IPS-18a (cell line): Measurements from ENCODE around the gene ARHGEF11.
A peak's percentile ranks its signal among the peaks of the same experiment; 100 is the strongest.

ENCODE experiments used
- H3K27ac ChIP-seq: one replicate; pipeline ENCODE4 v1.5.1; 2013; ENCODE audit warnings: low read length
- H3K27me3 ChIP-seq: one replicate; pipeline ENCODE4 v1.6.1; 2013; ENCODE audit warnings: mild to moderate bottlenecking, low read length; ENCODE audit not compliant: control insufficient read depth, insufficient read depth
- H3K36me3 ChIP-seq: one replicate; pipeline ENCODE4 v1.6.1; 2013; ENCODE audit warnings: low read depth, low read length; ENCODE audit not compliant: control insufficient read depth
- H3K4me1 ChIP-seq: one replicate; pipeline ENCODE4 v1.6.1; 2013; ENCODE audit warnings: low read depth, low read length; ENCODE audit not compliant: control insufficient read depth
- H3K4me3 ChIP-seq: one replicate; pipeline ENCODE4 v1.5.1; 2013; ENCODE audit warnings: low read length
- H3K9ac ChIP-seq: one replicate; pipeline ENCODE4 v1.6.1; 2013; ENCODE audit warnings: mild to moderate bottlenecking, low read length, moderate library complexity
- H3K9me3 ChIP-seq: one replicate; pipeline ENCODE4 v1.6.1; 2013; ENCODE audit warnings: low read depth, low read length; ENCODE audit not compliant: control insufficient read depth

ARHGEF11 gene

GRCh38 chr1:157044326-157044725 lies 1.2 kb downstream of the ARHGEF11 start:
- Histone ChIP-seq H3K36me3 (no peaks in the 10 kb centered on the region), H3K4me1 (peaks cover 15% of the 10 kb centered on the region), H3K9ac (peak overlapping the region; percentile 95), H3K27ac (no peak overlapping the region), H3K9me3 (no peaks in the 10 kb centered on the region), H3K27me3 (no peaks in the 10 kb centered on the region), H3K4me3 (peak overlapping the region; percentile 95)

- Histone ChIP-seq H3K27me3 (no peaks in the 10 kb centered on the region), H3K9ac (no peak overlapping the region), H3K36me3 (no peaks in the 10 kb centered on the region), H3K4me1 (peaks cover 15% of the 10 kb centered on the region), H3K9me3 (no peaks in the 10 kb centered on the region), H3K27ac (no peak overlapping the region), H3K4me3 (peak overlapping the region; percentile 95)
Measured at GRCh38 chr1:157043685-157044084, 1.9 kb downstream of the ARHGEF11 start.

- no peaks in the 10 kb centered on the region for H3K9me3 ChIP-seq
- H3K4me3 ChIP-seq: peak overlapping the region; percentile 95
- H3K9ac ChIP-seq: no peak overlapping the region
- no peak overlapping the region for H3K27ac ChIP-seq
- H3K27me3 ChIP-seq: no peaks in the 10 kb centered on the region
- H3K36me3 ChIP-seq: no peaks in the 10 kb centered on the region
- peaks cover 15% of the 10 kb centered on the region for H3K4me1 ChIP-seq
Measured at GRCh38 chr1:157042846-157043245, 2.7 kb downstream of the ARHGEF11 start.

GRCh38 chr1:157040802-157041201 lies 4.7 kb downstream of the ARHGEF11 start:
- no peak overlapping the region for H3K9ac ChIP-seq
- H3K27ac ChIP-seq: no peak overlapping the region
- no peaks in the 10 kb centered on the region for H3K27me3 ChIP-seq
- H3K4me1 ChIP-seq: peaks cover 11% of the 10 kb centered on the region
- no peaks in the 10 kb centered on the region for H3K9me3 ChIP-seq
- no peak overlapping the region for H3K4me3 ChIP-seq
- H3K36me3 ChIP-seq: no peaks in the 10 kb centered on the region

GRCh38 chr1:157035121-157035520 lies 10.4 kb downstream of the ARHGEF11 start:
- no peak overlapping the region for H3K27ac ChIP-seq
- no peak overlapping the region for H3K9ac ChIP-seq
- peaks cover 14% of the 10 kb centered on the region for H3K4me1 ChIP-seq
- no peak overlapping the region for H3K4me3 ChIP-seq
- H3K9me3 ChIP-seq: no peaks in the 10 kb centered on the region
- H3K36me3 ChIP-seq: no peaks in the 10 kb centered on the region
- no peaks in the 10 kb centered on the region for H3K27me3 ChIP-seq

- Histone ChIP-seq H3K9me3 (no peaks in the 10 kb centered on the region), H3K27me3 (no peaks in the 10 kb centered on the region), H3K36me3 (no peaks in the 10 kb centered on the region), H3K27ac (peak overlapping the region; percentile 17), H3K4me1 (peaks cover 14% of the 10 kb centered on the region), H3K9ac (no peak overlapping the region), H3K4me3 (no peak overlapping the region)
Measured at GRCh38 chr1:157034137-157034800, 11.3 kb downstream of the ARHGEF11 start.

GRCh38 chr1:157033357-157033876 lies 12.1 kb downstream of the ARHGEF11 start:
- Histone ChIP-seq H3K27me3 (no peaks in the 10 kb centered on the region), H3K36me3 (no peaks in the 10 kb centered on the region), H3K27ac (no peak overlapping the region), H3K9me3 (no peaks in the 10 kb centered on the region), H3K4me1 (peaks cover 14% of the 10 kb centered on the region), H3K4me3 (no peak overlapping the region), H3K9ac (no peak overlapping the region)

GRCh38 chr1:157032303-157032702 lies 13.2 kb downstream of the ARHGEF11 start:
- H3K27me3 ChIP-seq: no peaks in the 10 kb centered on the region
- no peaks in the 10 kb centered on the region for H3K9me3 ChIP-seq
- H3K27ac ChIP-seq: no peak overlapping the region
- H3K4me1 ChIP-seq: peaks cover 14% of the 10 kb centered on the region
- no peak overlapping the region for H3K9ac ChIP-seq
- H3K36me3 ChIP-seq: no peaks in the 10 kb centered on the region
- no peak overlapping the region for H3K4me3 ChIP-seq

- H3K4me3 ChIP-seq: no peak overlapping the region
- H3K9me3 ChIP-seq: no peaks in the 10 kb centered on the region
- no peak overlapping the region for H3K9ac ChIP-seq
- H3K27me3 ChIP-seq: no peaks in the 10 kb centered on the region
- no peaks in the 10 kb centered on the region for H3K36me3 ChIP-seq
- H3K27ac ChIP-seq: no peak overlapping the region
- peaks cover 14% of the 10 kb centered on the region for H3K4me1 ChIP-seq
Measured at GRCh38 chr1:157030728-157031127, 14.8 kb downstream of the ARHGEF11 start.

GRCh38 chr1:157028674-157029073 lies 16.9 kb downstream of the ARHGEF11 start:
- Histone ChIP-seq H3K4me1 (peaks cover 5% of the 10 kb centered on the region), H3K9me3 (no peaks in the 10 kb centered on the region), H3K36me3 (no peaks in the 10 kb centered on the region), H3K27me3 (no peaks in the 10 kb centered on the region), H3K27ac (no peak overlapping the region), H3K4me3 (no peak overlapping the region), H3K9ac (no peak overlapping the region)

GRCh38 chr1:157025856-157026255 lies 19.7 kb downstream of the ARHGEF11 start:
- no peaks in the 10 kb centered on the region for H3K36me3 ChIP-seq
- H3K27ac ChIP-seq: no peak overlapping the region
- H3K9ac ChIP-seq: no peak overlapping the region
- H3K9me3 ChIP-seq: peaks cover 9% of the 10 kb centered on the region
- H3K4me3 ChIP-seq: no peak overlapping the region
- H3K4me1 ChIP-seq: no peaks in the 10 kb centered on the region
- H3K27me3 ChIP-seq: no peaks in the 10 kb centered on the region

GRCh38 chr1:157025385-157025784 lies 20.2 kb downstream of the ARHGEF11 start:
- Histone ChIP-seq H3K36me3 (no peaks in the 10 kb centered on the region), H3K9ac (no peak overlapping the region), H3K4me1 (no peaks in the 10 kb centered on the region), H3K27ac (no peak overlapping the region), H3K4me3 (no peak overlapping the region), H3K9me3 (peaks cover 9% of the 10 kb centered on the region), H3K27me3 (no peaks in the 10 kb centered on the region)
